Right ventricle myocardium superior (tissue), 1 donor: ENCODE measurements around the gene CRTAC1. TPM values are rescaled to one million over a fixed set of nuclear protein-coding genes. Genes with fewer than 3 reads are reported as not detected.

ENCODE experiments used
- total RNA-seq: library from RNA; stranded (reverse); fragmentation: NEBNext Ultra II Directional; extraction: Animal tissue kit (Norgen Biotek cat#: 25700); gene quantifications from one replicate; pipeline ENCODE4 v1.2.1, GENCODE V29; 2021
- donor health status: DM: no; HTN: yes; CAD: no; lungs with severe emphysema.

The CRTAC1 gene
- total RNA-seq, 1 donor from 2014 or later: 1.0 TPM

Other genes with a start within 250 kb of the CRTAC1 start
- 0.11 TPM for gene GOLGA7B, start 180.8 kb downstream of the CRTAC1 start, total RNA-seq
- gene R3HCC1L, start 104.0 kb upstream of the CRTAC1 start, total RNA-seq: 4.9 TPM
- gene LOXL4, start 237.6 kb upstream of the CRTAC1 start, total RNA-seq: 0.51 TPM